Lung (tissue), 12 donors: ENCODE measurements around the gene GRID1. TPM values are rescaled to one million over a fixed set of nuclear protein-coding genes. Genes with fewer than 3 reads are reported as not detected.

Experiments
- ATAC-seq: fragments of 200-7000 bp; cut with Tn5 transposase; one replicate; pipeline ENCODE4 v1.9.1; 2020; ENCODE audit warnings: moderate number of reproducible peaks; ENCODE audit not compliant: insufficient read depth, low FRiP score
- DNase-seq, 3 donors: peaks; one replicate each; pipeline ENCODE4 v3.0.0-alpha.2; 2013 to 2017
- H3K27ac ChIP-seq, 2 donors: one replicate each; pipeline ENCODE4 v1.5.1; 2013; ENCODE audit warnings: mild to moderate bottlenecking in 2 of 2, moderate library complexity in 2 of 2, control low read depth in 1 of 2, inconsistent platforms in 1 of 2, low read depth in 1 of 2, low read length in 1 of 2
- H3K27me3 ChIP-seq, 3 donors: one replicate each; pipeline ENCODE4 v1.5.1; 2013; ENCODE audit warnings: low read length in 2 of 3; ENCODE audit not compliant: control insufficient read depth in 3 of 3, insufficient read depth in 3 of 3
- H3K36me3 ChIP-seq, 4 donors: one replicate each; pipeline ENCODE4 v1.5.1; 2013; ENCODE audit warnings: low read length in 4 of 4, mild to moderate bottlenecking in 1 of 4, moderate library complexity in 1 of 4; ENCODE audit not compliant: control insufficient read depth in 4 of 4, insufficient read depth in 4 of 4
- H3K4me1 ChIP-seq, 5 donors: one replicate each; pipeline ENCODE4 v1.5.1; 2013; ENCODE audit warnings: low read length in 5 of 5, mild to moderate bottlenecking in 2 of 5, moderate library complexity in 1 of 5; ENCODE audit not compliant: control insufficient read depth in 5 of 5, insufficient read depth in 5 of 5
- H3K4me3 ChIP-seq: one replicate; pipeline ENCODE4 v1.5.1; 2013; ENCODE audit warnings: mild to moderate bottlenecking, control low read depth, moderate library complexity
- H3K9ac ChIP-seq, 2 donors: one replicate each; pipeline ENCODE4 v1.5.1; 2013; ENCODE audit warnings: low read length in 2 of 2, control low read depth in 1 of 2; ENCODE audit not compliant: insufficient read depth in 1 of 2
- H3K9me3 ChIP-seq, 4 donors: one replicate each; pipeline ENCODE4 v1.5.1; 2013; ENCODE audit warnings: low read length in 3 of 4, mild to moderate bottlenecking in 1 of 4, moderate library complexity in 1 of 4; ENCODE audit not compliant: control insufficient read depth in 4 of 4, insufficient read depth in 3 of 4
- WGBS, 2 donors: extraction: QIAGEN DNeasy Blood & Tissue Kit; methylation state at CpG; one replicate each; pipeline ENCODE4 v1.1.7; 2013; 5-methylcytosine and 5-hydroxymethylcytosine counted together
- polyA plus RNA-seq, 2 donors: library from polyadenylated mRNA; stranded (reverse); fragments of 200-250 nt; gene quantifications; one replicate each; pipeline ENCODE4 v1.2.1, GENCODE V29; 2013
- total RNA-seq, 2 donors: library from RNA; depleted of rRNA in 1 of 2; stranded (reverse); fragments of >200 nt in 1 of 2; gene quantifications; one replicate each; pipeline ENCODE4 v1.2.1, GENCODE V29; 2014 to 2021
- TF ChIP-seq, protein P1 (sequence below): IDR thresholded peaks from 2 replicates; pipeline ENCODE4 v1.5.1; 2012; ENCODE audit warnings: mild to moderate bottlenecking; ENCODE audit errors: control extremely low read depth, extremely low read depth
- donor health status: control.
- donor health status: control.
- donor health status: Bipolar disorder and iron deficiency.
- donor health status: healthy.
- donor health status: DM: yes; HTN: yes; CAD: no.

GRID1 gene
- total and polyA plus RNA-seq, 4 donors, result 1.1 to 3.6 (median 2.2) TPM

DNA sequence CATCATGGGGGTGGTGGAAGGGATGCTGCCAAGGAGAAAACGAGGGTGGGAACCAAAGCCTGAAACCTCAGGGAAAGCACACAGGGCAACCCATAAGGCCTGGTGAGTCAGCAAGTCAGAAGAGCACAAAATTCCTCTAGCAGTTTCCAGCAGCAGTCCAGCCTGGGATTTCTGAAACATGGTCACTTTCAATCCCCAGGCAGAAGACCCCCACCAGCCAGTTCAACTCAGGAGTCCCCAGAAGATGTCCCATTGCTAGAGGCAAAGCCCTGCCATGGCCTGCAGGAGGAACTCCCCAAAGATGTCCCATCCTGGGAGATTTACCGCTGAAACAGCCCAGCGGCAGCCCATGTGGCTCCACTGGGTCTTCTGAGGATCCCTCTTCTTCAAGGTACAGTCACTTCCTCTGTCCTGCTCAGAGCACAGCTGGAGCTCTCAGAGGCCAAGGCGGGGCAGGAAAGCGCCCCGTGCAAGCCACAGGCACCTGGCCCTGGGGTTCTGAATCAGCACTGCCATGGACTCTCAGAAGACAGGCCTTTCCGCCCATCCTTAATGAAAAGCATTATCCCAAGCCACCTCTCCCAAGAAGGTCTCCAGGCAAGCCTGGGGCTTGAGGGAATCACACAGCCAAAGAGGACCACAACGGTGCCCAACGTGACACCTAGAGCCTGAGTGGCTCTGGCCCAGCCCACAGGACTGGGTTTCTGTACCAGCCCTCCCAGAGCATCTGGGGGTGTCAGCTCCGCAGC is 196.9 kb downstream of the GRID1 start:
- Histone ChIP-seq H3K9me3 (peaks cover 0 to 2% (median 0%) of the 10 kb centered on the region in 4 donors), H3K9ac (no peak overlapping the region), H3K27me3 (no peaks in the 10 kb centered on the region), H3K36me3 (no peaks in the 10 kb centered on the region), H3K4me1 (no peaks in the 10 kb centered on the region), H3K27ac (no peak overlapping the region), H3K4me3 (no peak overlapping the region)
- TF ChIP-seq, protein P1, sequence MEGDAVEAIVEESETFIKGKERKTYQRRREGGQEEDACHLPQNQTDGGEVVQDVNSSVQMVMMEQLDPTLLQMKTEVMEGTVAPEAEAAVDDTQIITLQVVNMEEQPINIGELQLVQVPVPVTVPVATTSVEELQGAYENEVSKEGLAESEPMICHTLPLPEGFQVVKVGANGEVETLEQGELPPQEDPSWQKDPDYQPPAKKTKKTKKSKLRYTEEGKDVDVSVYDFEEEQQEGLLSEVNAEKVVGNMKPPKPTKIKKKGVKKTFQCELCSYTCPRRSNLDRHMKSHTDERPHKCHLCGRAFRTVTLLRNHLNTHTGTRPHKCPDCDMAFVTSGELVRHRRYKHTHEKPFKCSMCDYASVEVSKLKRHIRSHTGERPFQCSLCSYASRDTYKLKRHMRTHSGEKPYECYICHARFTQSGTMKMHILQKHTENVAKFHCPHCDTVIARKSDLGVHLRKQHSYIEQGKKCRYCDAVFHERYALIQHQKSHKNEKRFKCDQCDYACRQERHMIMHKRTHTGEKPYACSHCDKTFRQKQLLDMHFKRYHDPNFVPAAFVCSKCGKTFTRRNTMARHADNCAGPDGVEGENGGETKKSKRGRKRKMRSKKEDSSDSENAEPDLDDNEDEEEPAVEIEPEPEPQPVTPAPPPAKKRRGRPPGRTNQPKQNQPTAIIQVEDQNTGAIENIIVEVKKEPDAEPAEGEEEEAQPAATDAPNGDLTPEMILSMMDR, result no peak
- DNase-seq (no peak), ATAC-seq (no peak)
- 82 to 84% methylated on average over 10 of the region's 10 CpGs for WGBS, 2 donors

- TF ChIP-seq, protein P1, result no peak
- H3K27me3 ChIP-seq, result no peaks in the 10 kb centered on the region
- H3K4me3 ChIP-seq, result no peak overlapping the region
- H3K36me3 ChIP-seq, result no peaks in the 10 kb centered on the region
- no peak for ATAC-seq
- WGBS, 2 donors, result 88 to 94% methylated on average over 4 of the region's 4 CpGs
- no peak overlapping the region for H3K27ac ChIP-seq
- no peak for DNase-seq
- no peak overlapping the region for H3K9ac ChIP-seq
- peaks cover 0 to 2% (median 0%) of the 10 kb centered on the region in 4 donors for H3K9me3 ChIP-seq
- H3K4me1 ChIP-seq, result no peaks in the 10 kb centered on the region
Observed at GRCh38 chr10:86169066-86169465, 197.5 kb downstream of the GRID1 start.

DNA sequence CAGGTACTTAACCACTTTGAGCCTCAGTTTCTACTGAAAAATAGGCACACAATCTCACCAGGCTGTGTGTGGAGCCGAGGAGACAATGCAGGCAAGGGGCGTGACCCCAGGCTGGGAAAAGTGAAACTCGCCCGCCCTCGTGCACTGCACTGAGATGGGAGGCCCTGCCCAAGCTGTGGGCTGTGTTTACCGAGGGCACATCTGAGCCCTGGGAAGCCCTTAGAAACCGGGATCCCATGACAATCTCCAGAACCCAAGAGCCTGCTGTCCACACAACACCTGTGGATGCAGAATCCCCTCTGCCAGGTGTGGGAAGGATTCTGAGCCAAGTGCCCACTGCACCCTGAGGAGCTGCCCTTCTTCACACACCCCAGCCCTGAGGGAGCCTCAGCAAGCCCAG is 198.3 kb downstream of the GRID1 start:
- no peak overlapping the region for H3K4me3 ChIP-seq
- peaks cover 0 to 2% (median 0%) of the 10 kb centered on the region in 4 donors for H3K9me3 ChIP-seq
- TF ChIP-seq, protein P1, result no peak
- no peaks in the 10 kb centered on the region for H3K27me3 ChIP-seq
- ATAC-seq, result no peak
- H3K9ac ChIP-seq, result no peak overlapping the region
- 70 to 78% methylated on average over 7 of the region's 7 CpGs for WGBS, 2 donors
- H3K4me1 ChIP-seq, result no peaks in the 10 kb centered on the region
- H3K27ac ChIP-seq, result no peak overlapping the region
- no peaks in the 10 kb centered on the region for H3K36me3 ChIP-seq
- DNase-seq, result no peak
